Smooth muscle cell (in vitro differentiated cells): ENCODE results near the gene DIPK1B. TPM values are rescaled to one million over a fixed set of nuclear protein-coding genes. Genes with fewer than 3 reads are reported as not detected.
"Not testable (repeated sequence)": the region's sequence is repeated elsewhere in the genome, so short reads cannot be mapped to it uniquely, and the experiment has no call there.

Experiments used
- DNase-seq: peaks from one replicate; lab custom pipeline; 2025; ENCODE audit not compliant: unreplicated experiment; lab: John Stamatoyannopoulos, UW
- H2AFZ ChIP-seq: fragments of 200-600 bp; sonication (generic); 2 replicates; pipeline ENCODE4 v1.6.0; 2016; ENCODE audit warnings: antibody characterized with exemption, low read depth, mild to moderate bottlenecking
- H3F3A ChIP-seq: fragments of 200-600 bp; sonication (generic); 2 replicates; pipeline ENCODE4 v1.6.0; 2017; ENCODE audit warnings: antibody characterized with exemption, low read depth
- H3K27ac ChIP-seq: fragments of 200-600 bp; sonication (generic); 2 replicates; pipeline ENCODE4 v1.5.1; 2016; ENCODE audit warnings: low read depth, mild to moderate bottlenecking
- H3K27me3 ChIP-seq: fragments of 200-600 bp; sonication (generic); 2 replicates; pipeline ENCODE4 v1.6.1; 2016; ENCODE audit warnings: low read depth, mild to moderate bottlenecking
- H3K36me3 ChIP-seq: fragments of 200-600 bp; sonication (generic); 2 replicates; pipeline ENCODE4 v1.5.1; 2016; ENCODE audit warnings: low read depth
- H3K4me1 ChIP-seq: fragments of 200-600 bp; sonication (generic); 2 replicates; pipeline ENCODE4 v1.5.1; 2016; ENCODE audit warnings: low read depth
- H3K4me2 ChIP-seq: fragments of 200-600 bp; sonication (generic); 2 replicates; pipeline ENCODE4 v1.6.0; 2016; ENCODE audit warnings: mild to moderate bottlenecking
- H3K4me3 ChIP-seq: fragments of 200-600 bp; sonication (generic); 2 replicates; pipeline ENCODE4 v1.5.1; 2016; ENCODE audit warnings: mild to moderate bottlenecking
- H3K79me2 ChIP-seq: fragments of 200-600 bp; sonication (generic); 2 replicates; pipeline ENCODE4 v1.6.0; 2016; ENCODE audit warnings: low read depth, mild to moderate bottlenecking
- H3K9ac ChIP-seq: fragments of 200-600 bp; sonication (generic); 2 replicates; pipeline ENCODE4 v1.6.0; 2016; ENCODE audit warnings: low read depth
- H3K9me3 ChIP-seq: fragments of 200-600 bp; sonication (generic); replicated peaks from 2 replicates; pipeline ENCODE4 v1.5.1; 2016; ENCODE audit warnings: low read depth
- H4K20me1 ChIP-seq: fragments of 200-600 bp; sonication (generic); 2 replicates; pipeline ENCODE4 v1.6.0; 2016; ENCODE audit warnings: low read depth
- CTCF ChIP-seq: fragments of 200-600 bp; sonication (generic); IDR thresholded peaks from 2 replicates; pipeline ENCODE4 v1.5.1; 2017; ENCODE audit warnings: borderline replicate concordance, mild to moderate bottlenecking, antibody characterized with exemption; ENCODE audit not compliant: insufficient read depth, poor library complexity, severe bottlenecking
- WGBS: methylation state at CpG from one replicate; pipeline ENCODE4 v1.1.7; 2016; ENCODE audit warnings: low lambda C conversion rate; 5-methylcytosine and 5-hydroxymethylcytosine counted together
- polyA plus RNA-seq: library from polyadenylated mRNA; unstranded; fragments of >200 nt; fragmentation: Nextera tagmentation; extraction: Ambion mirVana; gene quantifications from 2 replicates; pipeline ENCODE4 v1.2.1, GENCODE V29; 2016
- total RNA-seq: library from RNA; depleted of rRNA; stranded (reverse); fragments of >200 nt; gene quantifications from 2 replicates; pipeline ENCODE4 v1.2.3, GENCODE V29; 2014

The DIPK1B gene
- total and polyA plus RNA-seq, 2 experiments from 2014 or later: 14.6 to 58.5 TPM

DNA sequence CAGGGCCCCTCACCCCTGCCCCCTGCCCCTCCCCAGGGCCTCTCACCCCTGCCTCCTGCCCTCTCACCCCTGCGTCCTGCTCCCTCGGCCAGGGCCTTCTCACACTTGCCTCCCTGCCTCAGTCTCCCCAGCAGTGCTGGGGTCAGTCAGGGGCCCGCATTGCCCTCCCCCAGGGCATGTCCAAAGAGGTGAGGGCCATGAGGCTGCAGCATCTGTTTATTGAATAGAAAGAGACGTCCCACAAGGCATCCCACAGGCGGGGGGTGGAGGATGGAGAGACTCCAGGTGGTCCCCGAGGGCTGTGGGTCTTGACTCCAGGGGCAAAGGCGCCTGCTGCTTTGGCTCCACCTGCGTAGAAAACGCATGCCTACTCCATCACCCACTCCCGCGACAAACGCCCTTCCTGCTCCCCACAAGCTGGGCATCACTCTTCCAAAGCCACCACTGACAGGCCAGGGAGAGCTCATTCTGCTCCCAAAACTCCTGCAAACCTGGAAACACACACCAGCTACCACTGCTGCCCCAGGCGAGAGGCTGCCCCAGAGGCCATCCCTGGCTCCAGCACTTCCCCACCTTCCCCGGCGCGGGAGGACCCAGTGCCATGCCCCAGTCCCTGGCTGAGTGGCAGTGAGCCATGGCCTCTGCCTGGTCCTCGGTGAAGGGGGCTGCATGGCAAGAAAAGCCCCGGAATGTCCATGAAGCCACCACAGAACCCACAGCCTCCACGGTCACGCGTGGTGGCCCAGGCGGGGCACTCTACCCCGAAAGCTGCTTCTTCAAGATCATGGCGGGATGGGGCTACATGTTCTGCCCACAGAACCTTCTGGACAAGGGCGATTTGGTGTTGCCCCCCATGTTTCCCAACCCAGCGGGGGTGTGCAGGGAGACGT lies 47.3 kb downstream of the DIPK1B start:
- Histone ChIP-seq H3K27ac (no peak overlapping the region), H3K4me1 (peaks cover 3% of the 10 kb centered on the region), H3F3A (no peaks in the 10 kb centered on the region), H3K9ac (no peak overlapping the region), H3K4me2 (no peak overlapping the region), H3K36me3 (no peaks in the 10 kb centered on the region), H4K20me1 (no peaks in the 10 kb centered on the region), H3K79me2 (no peaks in the 10 kb centered on the region), H2AFZ (no peak overlapping the region), H3K4me3 (no peak overlapping the region), H3K9me3 (no peaks in the 10 kb centered on the region), H3K27me3 (no peaks in the 10 kb centered on the region)
- no peak for DNase-seq
- WGBS: 94% methylated on average over 24 of the region's 27 CpGs
- TF ChIP-seq CTCF: no peak

DNA sequence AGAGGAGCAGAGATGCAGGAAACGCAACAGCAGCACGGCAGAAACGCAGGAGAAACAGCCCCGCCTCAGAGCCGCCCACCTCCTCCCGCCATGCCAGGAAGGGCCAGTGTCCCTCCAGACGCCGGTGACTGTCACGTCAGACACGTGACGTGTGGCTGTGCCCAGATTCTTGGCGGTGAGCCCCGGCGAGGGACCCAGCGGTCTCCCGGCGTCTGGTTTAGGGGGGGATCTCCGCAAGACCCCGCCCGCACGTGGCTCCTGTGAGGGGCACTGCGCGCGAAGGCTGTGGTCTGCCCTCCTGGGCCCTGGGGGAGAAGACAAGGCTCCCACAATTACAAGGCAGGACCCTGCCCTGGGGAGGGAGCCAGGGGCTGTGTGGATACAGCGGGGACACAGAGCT lies 48.1 kb downstream of the DIPK1B start:
- H3K27me3 ChIP-seq: no peaks in the 10 kb centered on the region
- TF ChIP-seq CTCF: no peak
- H3K79me2 ChIP-seq: no peaks in the 10 kb centered on the region
- no peaks in the 10 kb centered on the region for H3K36me3 ChIP-seq
- H3K27ac ChIP-seq: no peak overlapping the region
- no peaks in the 10 kb centered on the region for H3F3A ChIP-seq
- H3K9me3 ChIP-seq: no peaks in the 10 kb centered on the region
- no peak overlapping the region for H2AFZ ChIP-seq
- no peak overlapping the region for H3K4me3 ChIP-seq
- WGBS: 86% methylated on average over 25 of the region's 25 CpGs
- H4K20me1 ChIP-seq: no peaks in the 10 kb centered on the region
- no peak overlapping the region for H3K4me2 ChIP-seq
- H3K4me1 ChIP-seq: peaks cover 3% of the 10 kb centered on the region
- DNase-seq: no peak
- no peak overlapping the region for H3K9ac ChIP-seq

DNA sequence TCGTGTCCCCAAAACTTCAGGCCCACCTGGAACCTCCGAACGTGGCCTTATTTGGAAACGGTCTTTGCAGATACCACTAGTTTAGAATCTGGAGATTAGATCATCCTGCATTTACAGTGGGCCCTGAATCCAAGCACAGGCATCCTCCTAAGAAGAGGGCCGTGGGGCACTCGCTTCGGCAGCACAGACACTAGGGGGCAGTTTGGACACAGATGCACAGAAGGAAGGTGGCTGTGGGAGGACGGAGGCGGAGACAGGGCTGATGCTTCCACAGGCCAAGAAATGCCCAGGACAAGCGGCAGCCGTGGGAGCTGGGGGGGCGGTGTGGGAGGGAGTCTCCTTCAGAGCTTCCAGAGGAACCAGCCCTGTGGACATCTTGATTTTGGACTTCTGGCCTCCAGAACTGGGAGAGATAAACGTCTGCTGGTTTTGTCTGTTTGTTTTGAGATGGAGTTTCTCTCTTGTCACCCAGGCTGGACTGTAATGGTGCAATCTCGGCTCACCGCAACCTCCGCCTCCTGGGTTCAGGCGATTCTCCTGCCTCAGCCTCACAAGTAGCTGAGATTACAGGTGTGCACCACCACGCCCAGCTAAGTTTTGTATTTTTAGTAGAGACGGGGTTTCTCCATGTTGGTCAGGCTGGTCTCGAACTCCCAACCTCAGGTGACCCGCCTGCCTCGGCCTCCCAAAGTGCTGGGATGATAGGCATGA lies 48.6 kb downstream of the DIPK1B start:
- H3K9me3 ChIP-seq, H3K4me3 ChIP-seq, H2AFZ ChIP-seq, H3K27me3 ChIP-seq, H3K79me2 ChIP-seq, H3K27ac ChIP-seq, DNase-seq, H3F3A ChIP-seq, H3K4me2 ChIP-seq, H3K9ac ChIP-seq, H3K4me1 ChIP-seq, H3K36me3 ChIP-seq, H4K20me1 ChIP-seq: not testable (repeated sequence)
- 57% methylated on average over 22 of the region's 22 CpGs for WGBS
- peak; percentile 44 for TF ChIP-seq CTCF
